Measurements from ENCODE around the gene SMURF1. TPM values are rescaled to one million over a fixed set of nuclear protein-coding genes. Genes with fewer than 3 reads are reported as not detected.

Gene SMURF1
- total RNA-seq, 1 donor from 2014 or later, result 24.5 TPM

DNA sequence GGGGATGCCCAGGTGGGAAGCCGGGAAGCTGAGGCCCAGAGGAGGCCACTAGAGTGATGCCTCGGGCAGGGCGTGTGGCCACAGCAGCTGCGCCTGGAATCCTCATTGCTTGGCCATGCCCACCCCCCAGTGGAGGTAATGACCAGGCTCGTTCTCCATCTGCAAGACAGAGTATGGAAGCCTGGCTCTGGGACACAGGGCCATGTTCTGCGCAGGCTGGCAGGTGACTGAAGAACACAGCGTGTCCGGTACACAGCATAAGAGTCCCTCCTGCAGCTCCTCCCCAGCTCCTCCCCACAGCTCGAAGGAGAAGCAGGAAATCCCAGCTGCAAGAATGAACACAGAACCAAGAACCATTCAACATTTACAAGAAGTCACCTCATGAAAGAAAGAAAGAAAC is 64.8 kb downstream of the SMURF1 start:
- Mint-ChIP-seq H3K36me3 (ENCODE audit: low read depth) (peaks cover 2% of the 10 kb centered on the region), H3K9me3 (no peaks in the 10 kb centered on the region), H3K27ac (ENCODE audit: unreplicated experiment) (no peak overlapping the region), H3K27me3 (ENCODE audit: low read depth) (no peaks in the 10 kb centered on the region), H3K4me3 (no peak overlapping the region), H3K4me1 (peaks cover 31% of the 10 kb centered on the region)
- TF ChIP-seq, protein P1, sequence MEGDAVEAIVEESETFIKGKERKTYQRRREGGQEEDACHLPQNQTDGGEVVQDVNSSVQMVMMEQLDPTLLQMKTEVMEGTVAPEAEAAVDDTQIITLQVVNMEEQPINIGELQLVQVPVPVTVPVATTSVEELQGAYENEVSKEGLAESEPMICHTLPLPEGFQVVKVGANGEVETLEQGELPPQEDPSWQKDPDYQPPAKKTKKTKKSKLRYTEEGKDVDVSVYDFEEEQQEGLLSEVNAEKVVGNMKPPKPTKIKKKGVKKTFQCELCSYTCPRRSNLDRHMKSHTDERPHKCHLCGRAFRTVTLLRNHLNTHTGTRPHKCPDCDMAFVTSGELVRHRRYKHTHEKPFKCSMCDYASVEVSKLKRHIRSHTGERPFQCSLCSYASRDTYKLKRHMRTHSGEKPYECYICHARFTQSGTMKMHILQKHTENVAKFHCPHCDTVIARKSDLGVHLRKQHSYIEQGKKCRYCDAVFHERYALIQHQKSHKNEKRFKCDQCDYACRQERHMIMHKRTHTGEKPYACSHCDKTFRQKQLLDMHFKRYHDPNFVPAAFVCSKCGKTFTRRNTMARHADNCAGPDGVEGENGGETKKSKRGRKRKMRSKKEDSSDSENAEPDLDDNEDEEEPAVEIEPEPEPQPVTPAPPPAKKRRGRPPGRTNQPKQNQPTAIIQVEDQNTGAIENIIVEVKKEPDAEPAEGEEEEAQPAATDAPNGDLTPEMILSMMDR (conservative IDR thresholded peaks at IDR 0.05), result no peak
- no peak for DNase-seq (ENCODE audit: low read depth, low spot score)

DNA sequence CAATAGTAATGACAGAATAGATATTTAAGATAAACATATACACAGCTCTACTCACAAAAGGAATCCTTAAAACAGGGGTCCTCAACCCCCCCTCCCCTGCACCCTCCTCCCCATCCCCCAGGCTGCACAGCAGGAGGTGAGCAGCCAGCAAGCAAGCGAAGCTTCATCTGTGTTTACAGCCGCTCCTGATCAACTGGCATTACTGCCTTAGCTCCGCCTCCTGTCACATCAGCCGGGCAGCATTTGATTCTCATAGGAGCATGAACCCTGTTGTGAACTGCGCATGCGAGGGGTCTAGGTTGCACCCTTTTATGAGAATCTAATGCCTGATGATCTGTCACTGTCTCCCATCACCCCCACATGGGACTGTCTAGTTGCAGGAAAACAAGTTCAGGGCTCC is 65.5 kb downstream of the SMURF1 start:
- TF ChIP-seq, protein P1 (conservative IDR thresholded peaks at IDR 0.05), result no peak
- Mint-ChIP-seq H3K4me1 (peaks cover 26% of the 10 kb centered on the region), H3K9me3 (no peaks in the 10 kb centered on the region), H3K4me3 (no peak overlapping the region), H3K27ac (ENCODE audit: unreplicated experiment) (no peak overlapping the region), H3K36me3 (ENCODE audit: low read depth) (peaks cover 2% of the 10 kb centered on the region), H3K27me3 (ENCODE audit: low read depth) (no peaks in the 10 kb centered on the region)
- no peak for DNase-seq (ENCODE audit: low read depth, low spot score)

DNA sequence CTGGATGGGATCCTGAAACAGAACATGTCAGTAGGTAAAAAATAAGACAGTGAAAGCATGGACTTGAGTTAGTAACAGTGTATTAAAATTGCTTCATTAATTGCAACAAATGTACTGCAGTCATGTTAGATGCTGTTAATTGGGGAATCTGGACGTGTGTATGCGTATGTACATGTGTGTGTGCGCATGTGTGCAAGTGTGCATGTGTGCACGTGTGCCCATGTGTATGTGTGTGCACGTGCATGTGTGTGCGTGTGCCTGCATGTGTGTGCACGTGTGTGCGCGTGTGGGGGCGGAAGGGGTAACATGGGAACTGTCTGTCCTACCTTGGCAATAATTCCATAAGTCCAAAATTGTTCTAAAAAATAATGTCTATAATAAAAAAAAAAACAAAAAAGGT is 67.3 kb downstream of the SMURF1 start:
- Mint-ChIP-seq H3K4me1 (peaks cover 22% of the 10 kb centered on the region), H3K27ac (ENCODE audit: unreplicated experiment) (no peak overlapping the region), H3K4me3 (no peak overlapping the region), H3K27me3 (ENCODE audit: low read depth) (no peaks in the 10 kb centered on the region), H3K36me3 (ENCODE audit: low read depth) (peaks cover 2% of the 10 kb centered on the region), H3K9me3 (no peaks in the 10 kb centered on the region)
- TF ChIP-seq, protein P1 (conservative IDR thresholded peaks at IDR 0.05), result no peak
- no peak for DNase-seq (ENCODE audit: low read depth, low spot score)

DNA sequence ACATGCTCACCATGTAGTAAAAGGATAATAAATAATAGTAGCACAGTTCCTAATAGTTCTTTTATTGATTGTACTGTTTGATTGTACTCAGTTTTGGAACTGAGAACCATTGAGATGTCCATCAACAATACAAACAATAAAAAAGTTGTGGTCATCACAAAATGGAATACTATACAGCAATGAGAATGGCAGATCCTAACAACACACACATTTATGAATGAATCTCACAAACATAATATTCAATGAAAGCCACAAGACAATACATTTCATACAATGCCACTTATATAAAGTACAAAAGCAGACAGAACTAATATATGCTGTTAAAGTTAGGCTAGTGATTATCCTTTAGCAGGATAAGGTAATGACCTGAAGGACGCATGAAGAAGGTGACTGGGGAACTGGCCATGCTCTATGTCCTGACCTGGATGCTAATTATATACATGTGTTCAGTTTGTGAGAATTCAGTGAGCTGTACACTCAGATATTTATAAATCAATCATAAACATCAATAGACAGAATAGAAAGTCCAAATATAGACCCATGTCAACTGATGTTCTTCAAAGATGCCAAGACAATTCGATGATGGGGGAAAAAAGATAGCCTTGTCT is 70.0 kb downstream of the SMURF1 start:
- H3K27me3 Mint-ChIP-seq (ENCODE audit: low read depth), result no peaks in the 10 kb centered on the region
- no peaks in the 10 kb centered on the region for H3K9me3 Mint-ChIP-seq
- peaks cover 4% of the 10 kb centered on the region for H3K4me1 Mint-ChIP-seq
- DNase-seq (ENCODE audit: low read depth, low spot score), result no peak
- no peak overlapping the region for H3K27ac Mint-ChIP-seq (ENCODE audit: unreplicated experiment)
- H3K4me3 Mint-ChIP-seq, result no peak overlapping the region
- H3K36me3 Mint-ChIP-seq (ENCODE audit: low read depth), result no peaks in the 10 kb centered on the region
- TF ChIP-seq, protein P1 (conservative IDR thresholded peaks at IDR 0.05), result no peak

DNA sequence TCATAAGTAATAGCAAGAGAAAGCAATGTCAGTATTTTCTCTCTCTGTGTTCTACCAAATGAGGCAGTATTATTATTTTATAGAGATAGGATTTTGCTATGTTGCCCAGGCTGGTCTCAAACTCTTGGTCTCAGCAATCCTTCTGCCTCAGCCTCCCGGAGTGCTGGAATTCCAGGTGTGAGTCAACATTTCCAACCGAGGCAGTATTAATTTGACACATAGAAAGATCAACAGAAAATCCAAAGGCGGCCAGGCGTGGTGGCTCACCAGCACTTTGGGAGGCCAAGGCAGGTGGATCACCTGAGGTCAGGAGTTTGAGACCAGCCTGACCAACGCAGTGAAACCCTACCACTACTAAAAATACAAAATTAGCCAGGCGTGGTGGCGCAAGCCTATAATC is 71.8 kb downstream of the SMURF1 start:
- no peak for DNase-seq (ENCODE audit: low read depth, low spot score)
- Mint-ChIP-seq H3K36me3 (ENCODE audit: low read depth) (no peaks in the 10 kb centered on the region), H3K4me1 (peaks cover 3% of the 10 kb centered on the region), H3K9me3 (no peaks in the 10 kb centered on the region), H3K4me3 (no peak overlapping the region), H3K27me3 (ENCODE audit: low read depth) (no peaks in the 10 kb centered on the region), H3K27ac (ENCODE audit: unreplicated experiment) (no peak overlapping the region)
- TF ChIP-seq, protein P1 (conservative IDR thresholded peaks at IDR 0.05), result no peak

Data from neural crest cell (in vitro differentiated cells).